ENCODE measurements around the gene CLDN22. TPM values are rescaled to one million over a fixed set of nuclear protein-coding genes. Genes with fewer than 3 reads are reported as not detected.

Gene CLDN22
- total and polyA plus RNA-seq, 2 of the 8 experiments (the other 6 are each of a cell fraction or from before 2014, with no cell fraction given): not detected

DNA sequence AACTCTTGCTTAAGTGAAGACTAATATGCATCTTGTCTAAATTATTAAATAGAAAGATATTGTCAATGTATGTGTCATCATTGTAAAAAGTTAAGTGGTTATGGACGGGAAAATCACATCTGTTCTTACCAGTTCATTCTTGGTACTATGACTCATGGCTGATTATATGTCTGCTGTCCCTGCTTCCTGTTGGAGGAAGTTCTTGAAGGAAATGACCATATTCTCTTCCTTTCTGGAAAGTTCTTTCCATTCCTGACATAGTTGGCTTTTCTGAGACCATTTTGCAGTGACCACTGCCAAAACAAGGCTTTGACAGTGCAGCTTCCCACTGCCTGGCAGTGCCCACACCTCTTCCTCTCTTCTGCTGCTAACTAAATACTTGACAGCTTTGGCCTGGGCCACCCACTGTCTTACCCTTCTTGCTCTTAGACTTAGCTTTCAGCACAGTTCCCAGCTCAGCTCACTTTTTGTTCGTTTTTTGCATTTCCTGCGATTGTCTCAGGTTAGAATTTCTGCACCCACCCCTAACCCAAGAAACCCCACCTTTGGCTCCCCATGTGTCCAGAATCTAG lies 15.4 kb upstream of the CLDN22 start:
- Histone ChIP-seq H3K18ac (ENCODE audit: extremely low read depth, low read length) (no peak overlapping the region), H3K4ac (replicated peaks; ENCODE audit: insufficient read length, low read depth, low read length) (no peak overlapping the region), H3K36me3 (ENCODE audit: control insufficient read depth in 2 of 4, insufficient read depth in 4 of 4, low read length in 3 of 4) (no peaks in the 10 kb centered on the region), H3K27me3 (replicated peaks in 1 of 4; ENCODE audit: control insufficient read depth in 3 of 4, extremely low read depth in 1 of 4, insufficient read depth in 3 of 4, low read length in 3 of 4) (peaks cover 0 to 2% (median 0%) of the 10 kb centered on the region in 4 experiments; a peak in 1 of 7 replicates), H3K14ac (ENCODE audit: insufficient read length) (no peak overlapping the region), H3K4me3 (ENCODE audit: extremely low read depth in 1 of 4, insufficient read depth in 2 of 4, low read depth in 3 of 4, low read length in 4 of 4) (no peak overlapping the region), H2AFZ (ENCODE audit: low read length) (no peak overlapping the region), H2BK12ac (ENCODE audit: low read depth, low read length) (no peak overlapping the region), H3K4me1 (replicated peaks in 1 of 4; ENCODE audit: control insufficient read depth in 3 of 4, insufficient read depth in 4 of 4, low read length in 3 of 4) (no peaks in the 10 kb centered on the region), H2BK5ac (ENCODE audit: low read depth, low read length) (no peak overlapping the region), H3K9ac (replicated peaks in 1 of 4; ENCODE audit: extremely low read depth in 1 of 4, low read depth in 3 of 4, low read length in 3 of 4) (no peak overlapping the region), H3K23ac (ENCODE audit: insufficient read length) (no peak overlapping the region), H3K79me2 (ENCODE audit: control insufficient read depth in 1 of 2, insufficient read depth in 2 of 2, low read length in 2 of 2) (no peaks in the 10 kb centered on the region), H4K91ac (replicated peaks; ENCODE audit: insufficient read length, low read length) (no peak overlapping the region), H3K56ac (replicated peaks; ENCODE audit: insufficient read length, low read depth, low read length) (no peak overlapping the region), H4K5ac (ENCODE audit: insufficient read length, low read depth, low read length) (no peak overlapping the region), H4K20me1 (replicated peaks in 1 of 2; ENCODE audit: control insufficient read depth in 1 of 2, insufficient read depth in 2 of 2, low read length in 2 of 2) (no peaks in the 10 kb centered on the region), H2BK120ac (replicated peaks; ENCODE audit: low read depth, low read length) (no peak overlapping the region), H2BK15ac (ENCODE audit: low read length) (no peak overlapping the region), H2AK5ac (ENCODE audit: low read depth, low read length) (no peak overlapping the region), H3K23me2 (ENCODE audit: low read depth, low read length) (peaks cover 2% of the 10 kb centered on the region; the same call in 1 of the 2 replicates), H2BK20ac (ENCODE audit: low read length) (no peak overlapping the region), H3K9me3 (ENCODE audit: insufficient read depth in 2 of 2, low read depth in 1 of 2, low read length in 1 of 2) (no peaks in the 10 kb centered on the region), H3K27ac (ENCODE audit: low read depth, low read length) (no peak overlapping the region), H4K8ac (ENCODE audit: extremely low read depth, insufficient read depth, low read length) (no peak overlapping the region), H3K79me1 (ENCODE audit: low read depth, low read length) (no peaks in the 10 kb centered on the region), H3K4me2 (ENCODE audit: insufficient read depth in 1 of 2, low read depth in 2 of 2, low read length in 2 of 2) (no peak overlapping the region)
- 95% methylated on average over 3 of the region's 3 CpGs; no CpG with 5 or more reads in 1 of the 2 experiments for WGBS, 2 experiments (ENCODE audit: extremely low coverage in 1 of 2, insufficient coverage in 1 of 2, insufficient read length in 1 of 2, insufficient replicate concordance in 2 of 2, low coverage in 1 of 2, low lambda C conversion rate in 2 of 2, missing lambda C conversion rate in 1 of 2)
- ChIA-PET CTCF (ENCODE audit: partially characterized antibody) (no interaction called here), POLR2A (ENCODE audit: partially characterized antibody) (no interaction called here)
- TF ChIP-seq RBBP5 (IDR thresholded peaks at IDR 0.05; ENCODE audit: borderline replicate concordance, low read depth, low read length) (no peak), SP4 (IDR thresholded peaks at IDR 0.05; ENCODE audit: low read length) (no peak), GTF2F1 (IDR thresholded peaks at IDR 0.05; ENCODE audit: borderline replicate concordance, low read depth, low read length) (no peak), SP2 (IDR thresholded peaks at IDR 0.05; ENCODE audit: low read length) (no peak), SRF (IDR thresholded peaks at IDR 0.05; ENCODE audit: low read depth, low read length) (no peak), KDM1A (IDR thresholded peaks at IDR 0.05; ENCODE audit: borderline replicate concordance, low read length) (no peak)
- TF ChIP-seq, protein P1, sequence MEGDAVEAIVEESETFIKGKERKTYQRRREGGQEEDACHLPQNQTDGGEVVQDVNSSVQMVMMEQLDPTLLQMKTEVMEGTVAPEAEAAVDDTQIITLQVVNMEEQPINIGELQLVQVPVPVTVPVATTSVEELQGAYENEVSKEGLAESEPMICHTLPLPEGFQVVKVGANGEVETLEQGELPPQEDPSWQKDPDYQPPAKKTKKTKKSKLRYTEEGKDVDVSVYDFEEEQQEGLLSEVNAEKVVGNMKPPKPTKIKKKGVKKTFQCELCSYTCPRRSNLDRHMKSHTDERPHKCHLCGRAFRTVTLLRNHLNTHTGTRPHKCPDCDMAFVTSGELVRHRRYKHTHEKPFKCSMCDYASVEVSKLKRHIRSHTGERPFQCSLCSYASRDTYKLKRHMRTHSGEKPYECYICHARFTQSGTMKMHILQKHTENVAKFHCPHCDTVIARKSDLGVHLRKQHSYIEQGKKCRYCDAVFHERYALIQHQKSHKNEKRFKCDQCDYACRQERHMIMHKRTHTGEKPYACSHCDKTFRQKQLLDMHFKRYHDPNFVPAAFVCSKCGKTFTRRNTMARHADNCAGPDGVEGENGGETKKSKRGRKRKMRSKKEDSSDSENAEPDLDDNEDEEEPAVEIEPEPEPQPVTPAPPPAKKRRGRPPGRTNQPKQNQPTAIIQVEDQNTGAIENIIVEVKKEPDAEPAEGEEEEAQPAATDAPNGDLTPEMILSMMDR (IDR thresholded peaks at IDR 0.05; ENCODE audit: control extremely low read depth in 1 of 3, insufficient read depth in 1 of 3, low read depth in 1 of 3, low read length in 3 of 3): no peak
- no peak for DNase-seq (ENCODE audit: low read depth in 1 of 2, low spot score in 2 of 2)
- no peak for FAIRE-seq

Measured in H1 (cell line).